ENCODE data around the gene UBE2D3. TPM values are rescaled to one million over a fixed set of nuclear protein-coding genes. Genes with fewer than 3 reads are reported as not detected.
A peak's percentile ranks its signal among the peaks of the same experiment; 100 is the strongest.
"Not testable (repeated sequence)": the region's sequence is repeated elsewhere in the genome, so short reads cannot be mapped to it uniquely, and the experiment has no call there.

The UBE2D3 gene
- total RNA-seq, 1 donor from 2014 or later: 207 TPM

GRCh38 chr4:102829803-102830202 is 2.5 kb upstream of the UBE2D3 start:
- no peak for ATAC-seq

GRCh38 chr4:102828497-102828808 is 1.1 kb upstream of the UBE2D3 start:
- ATAC-seq: no peak

GRCh38 chr4:102827674-102828496 is 534 bp upstream of the UBE2D3 start:
- peak; percentile 90 for ATAC-seq

- ATAC-seq: no peak
Observed at GRCh38 chr4:102826105-102826889, 1.1 kb downstream of the UBE2D3 start.

GRCh38 chr4:102825261-102826091 is 1.9 kb downstream of the UBE2D3 start:
- no peak for ATAC-seq

- ATAC-seq: no peak
Observed at GRCh38 chr4:102824398-102824797, 3.0 kb downstream of the UBE2D3 start.

GRCh38 chr4:102823897-102824296 is 3.5 kb downstream of the UBE2D3 start:
- ATAC-seq: no peak

- no peak for ATAC-seq
Observed at GRCh38 chr4:102823464-102823863, 3.9 kb downstream of the UBE2D3 start.

GRCh38 chr4:102819588-102820365 is 7.6 kb downstream of the UBE2D3 start:
- no peak for ATAC-seq

GRCh38 chr4:102819100-102819499 is 8.3 kb downstream of the UBE2D3 start:
- ATAC-seq: not testable (repeated sequence)

- ATAC-seq: peak; percentile 19
Observed at GRCh38 chr4:102817613-102818268, 9.6 kb downstream of the UBE2D3 start.

- ATAC-seq: peak; percentile 67
Observed at GRCh38 chr4:102817021-102817605, 10.2 kb downstream of the UBE2D3 start.

- ATAC-seq: peak; percentile 58
Observed at GRCh38 chr4:102815981-102816380, 11.4 kb downstream of the UBE2D3 start.

- no peak for ATAC-seq
Observed at GRCh38 chr4:102809691-102810090, 17.7 kb downstream of the UBE2D3 start.

GRCh38 chr4:102809190-102809589 is 18.2 kb downstream of the UBE2D3 start:
- peak; percentile 42 for ATAC-seq

- no peak for ATAC-seq
Observed at GRCh38 chr4:102808009-102808408, 19.3 kb downstream of the UBE2D3 start.

GRCh38 chr4:102807345-102807744 is 20.0 kb downstream of the UBE2D3 start:
- ATAC-seq: no peak

- ATAC-seq: no peak
Observed at GRCh38 chr4:102799816-102800215, 27.5 kb downstream of the UBE2D3 start.

- no peak for ATAC-seq
Observed at GRCh38 chr4:102794999-102795398, 32.4 kb downstream of the UBE2D3 start.

GRCh38 chr4:102792361-102792936 is 34.9 kb downstream of the UBE2D3 start:
- no peak for ATAC-seq

GRCh38 chr4:102791318-102791835 is 36.0 kb downstream of the UBE2D3 start:
- ATAC-seq: no peak

Measured in esophagus mucosa (tissue), 1 donor.